ENCODE measurements around the gene SUSD4.
"Not testable (repeated sequence)": the region's sequence is repeated elsewhere in the genome, so short reads cannot be mapped to it uniquely, and the experiment has no call there.

Gene SUSD4

GRCh38 chr1:223257856-223258550 lies 106.0 kb downstream of the SUSD4 start:
- Histone ChIP-seq H3K4me3 (ENCODE audit: low read depth, low read length) (no peak overlapping the region), H3K27me3 (peaks cover 25% of the 10 kb centered on the region; the same call in 1 of the 2 replicates), H3K36me3 (no peaks in the 10 kb centered on the region), H3K4me1 (no peaks in the 10 kb centered on the region), H3K9me3 (no peaks in the 10 kb centered on the region)
- DNase-seq = no peak
- TF ChIP-seq CTCF (IDR thresholded peaks at IDR 0.05; ENCODE audit: low read depth, low read length) = no peak

DNA sequence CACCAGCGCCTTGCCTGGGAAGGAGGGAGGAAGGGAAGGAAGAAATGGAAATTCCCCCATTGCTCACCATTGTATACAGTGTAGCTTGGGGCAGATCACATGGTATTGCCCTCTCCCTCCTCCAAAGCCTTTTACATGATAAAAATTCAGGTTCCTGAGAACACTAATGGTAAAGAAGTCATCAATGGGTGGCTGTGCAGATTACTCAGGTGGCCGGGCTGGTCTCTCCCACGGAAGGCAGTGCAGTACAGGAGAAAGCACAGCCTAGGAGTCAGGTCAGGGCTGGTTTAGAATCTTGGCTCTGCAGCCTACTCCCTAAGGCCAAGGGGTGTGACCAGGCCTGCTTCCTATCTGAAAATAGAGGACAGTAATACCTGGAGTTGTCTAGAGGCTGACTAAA lies 107.9 kb downstream of the SUSD4 start:
- Histone ChIP-seq H3K4me1 (no peaks in the 10 kb centered on the region), H3K27me3 (peaks cover 19% of the 10 kb centered on the region; the same call in 1 of the 2 replicates), H3K9me3 (no peaks in the 10 kb centered on the region), H3K4me3 (ENCODE audit: low read depth, low read length) (no peak overlapping the region), H3K36me3 (no peaks in the 10 kb centered on the region)
- no peak for DNase-seq
- TF ChIP-seq CTCF (IDR thresholded peaks at IDR 0.05; ENCODE audit: low read depth, low read length) = no peak

DNA sequence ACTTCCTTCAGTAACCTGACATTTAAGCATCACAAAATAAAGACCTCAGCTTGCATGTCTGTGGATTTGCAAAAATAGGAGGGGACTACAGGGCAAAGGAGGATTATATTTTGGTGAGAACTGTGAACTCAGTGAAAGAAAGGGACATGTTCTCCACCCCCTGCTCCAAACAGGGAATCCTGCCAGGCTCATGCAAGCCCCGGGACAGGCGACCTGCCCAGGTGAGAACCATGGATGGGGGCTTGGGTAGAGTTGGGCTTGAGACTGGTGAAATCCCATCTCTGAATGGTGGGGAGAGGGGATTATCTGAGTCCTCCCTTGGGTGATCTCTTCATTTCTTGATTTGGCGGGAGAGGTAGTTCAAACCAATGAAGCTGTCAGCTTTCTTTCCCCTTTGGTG lies 110.1 kb downstream of the SUSD4 start:
- Histone ChIP-seq H3K9me3 (no peaks in the 10 kb centered on the region), H3K36me3 (no peaks in the 10 kb centered on the region), H3K4me1 (no peaks in the 10 kb centered on the region), H3K4me3 (ENCODE audit: low read depth, low read length) (no peak overlapping the region), H3K27me3 (peaks cover 19% of the 10 kb centered on the region)
- TF ChIP-seq CTCF (IDR thresholded peaks at IDR 0.05; ENCODE audit: low read depth, low read length) = no peak
- DNase-seq = no peak

GRCh38 chr1:223251387-223251786 lies 112.6 kb downstream of the SUSD4 start:
- not testable (repeated sequence) for H3K4me1 ChIP-seq; DNase-seq; H3K4me3 ChIP-seq (ENCODE audit: low read depth, low read length); H3K36me3 ChIP-seq; H3K9me3 ChIP-seq; H3K27me3 ChIP-seq

GRCh38 chr1:223250632-223251015 lies 113.4 kb downstream of the SUSD4 start:
- no peak for TF ChIP-seq CTCF (IDR thresholded peaks at IDR 0.05; ENCODE audit: low read depth, low read length)
- H3K27me3 ChIP-seq = peaks cover 8% of the 10 kb centered on the region
- no peak for DNase-seq

DNA sequence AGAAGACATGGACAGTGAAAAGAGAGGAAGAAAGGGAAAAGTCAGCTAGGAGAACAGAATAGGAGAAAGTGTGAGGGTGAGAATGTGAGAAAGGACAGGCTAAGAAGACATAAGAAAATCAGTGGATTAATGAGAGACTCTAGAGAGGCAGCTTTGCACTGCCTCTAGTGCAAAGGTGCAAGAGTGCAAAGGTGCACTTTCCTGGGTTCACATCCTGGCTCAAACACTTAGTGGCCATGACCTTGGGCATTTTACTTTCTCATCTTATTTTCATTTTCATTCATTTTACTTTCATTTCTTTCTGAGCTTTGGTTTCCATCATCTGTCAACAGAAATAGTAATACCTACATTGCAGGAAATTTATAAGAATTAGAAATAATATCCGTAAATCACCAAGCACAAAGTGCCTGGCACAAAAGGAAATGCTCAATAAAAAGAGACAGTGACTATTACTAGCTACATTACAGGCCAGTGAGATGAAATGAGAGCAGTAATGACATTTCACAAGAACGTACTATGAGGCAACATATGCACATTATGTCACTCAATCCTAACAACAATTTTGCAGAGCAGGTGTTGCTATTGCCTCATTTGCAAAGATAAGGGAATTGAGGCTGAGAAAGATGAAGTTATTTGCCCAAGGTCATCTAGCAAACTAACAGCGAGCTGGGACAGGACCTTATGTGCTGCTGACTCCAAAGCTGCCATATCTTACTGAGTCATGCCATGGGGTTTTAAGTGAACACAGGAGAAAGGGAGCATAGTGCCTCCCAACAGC lies 113.9 kb downstream of the SUSD4 start:
- Histone ChIP-seq H3K4me3 (ENCODE audit: low read depth, low read length) (no peak overlapping the region), H3K36me3 (no peaks in the 10 kb centered on the region), H3K9me3 (no peaks in the 10 kb centered on the region), H3K4me1 (no peaks in the 10 kb centered on the region), H3K27me3 (peaks cover 8% of the 10 kb centered on the region)
- DNase-seq = no peak
- TF ChIP-seq CTCF (IDR thresholded peaks at IDR 0.05; ENCODE audit: low read depth, low read length) = no peak

More at GRCh38 chr1:223250632-223251015, 113.4 kb downstream of the SUSD4 start:
- H3K4me3 ChIP-seq (ENCODE audit: low read depth, low read length) = no peak overlapping the region
- no peaks in the 10 kb centered on the region for H3K4me1 ChIP-seq
- no peaks in the 10 kb centered on the region for H3K36me3 ChIP-seq
- no peaks in the 10 kb centered on the region for H3K9me3 ChIP-seq
